Forelimb muscle (tissue), 1 donor: ENCODE measurements around the gene JAKMIP2. TPM values are rescaled to one million over a fixed set of nuclear protein-coding genes. Genes with fewer than 3 reads are reported as not detected.
"Not testable (repeated sequence)": the region's sequence is repeated elsewhere in the genome, so short reads cannot be mapped to it uniquely, and the experiment has no call there.

Source experiments
- DNase-seq: peaks from one replicate; pipeline ENCODE4 v3.0.0-alpha.2; 2013; ENCODE audit warnings: low read depth
- polyA plus RNA-seq: library from polyadenylated mRNA; unstranded; fragments of 120-200 nt; gene quantifications from one replicate; pipeline ENCODE4 v1.2.1, GENCODE V29; 2013; ENCODE audit not compliant: insufficient read length

The JAKMIP2 gene
- polyA plus RNA-seq, 1 donor, result 1.4 TPM

DNA sequence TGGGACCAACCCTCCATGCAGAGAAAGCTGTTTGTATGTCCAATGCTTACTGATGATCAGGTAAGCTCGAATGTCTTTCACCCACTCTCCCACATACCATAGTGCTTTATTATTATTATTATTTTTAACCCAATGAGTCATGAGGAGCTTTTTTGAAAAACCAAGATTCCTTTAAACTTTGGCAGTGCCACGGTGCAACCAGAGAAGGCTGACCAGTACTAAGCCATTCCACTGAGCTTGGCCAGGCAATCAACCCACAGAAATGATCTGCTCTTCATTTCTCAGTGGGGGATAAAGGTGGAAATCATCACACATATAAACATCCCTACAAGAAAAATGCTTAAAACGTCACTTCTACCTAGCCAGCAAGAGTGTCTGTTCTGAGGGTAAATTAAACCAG lies 35.5 kb downstream of the JAKMIP2 start:
- DNase-seq, result no peak

- DNase-seq, result peak; percentile 9
These were observed 38.7 kb downstream of the JAKMIP2 start for GRCh38 chr5:147743678-147744374.

- DNase-seq, result no peak
These were observed 39.5 kb downstream of the JAKMIP2 start for GRCh38 chr5:147743012-147743411.

GRCh38 chr5:147742151-147742550 lies 40.4 kb downstream of the JAKMIP2 start:
- DNase-seq, result no peak

DNA sequence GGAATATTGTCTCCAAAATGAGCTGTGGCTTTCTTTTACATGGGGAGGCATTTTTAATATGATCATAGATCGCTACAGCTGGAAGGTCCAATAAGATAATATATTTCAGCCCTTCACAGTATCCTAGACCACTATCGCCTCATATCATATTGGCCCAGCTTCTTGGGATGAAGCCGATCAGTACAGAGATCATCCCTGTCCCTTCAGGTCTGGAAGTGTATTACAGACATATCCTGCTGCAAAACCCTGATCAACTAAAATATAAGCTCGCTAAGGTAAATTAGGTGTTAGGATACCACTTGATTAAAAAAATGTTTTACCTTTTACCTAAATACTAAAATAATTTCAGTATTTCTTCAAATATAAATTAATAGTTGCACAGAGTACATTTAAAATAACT lies 41.7 kb downstream of the JAKMIP2 start:
- no peak for DNase-seq

GRCh38 chr5:147737921-147738320 lies 44.6 kb downstream of the JAKMIP2 start:
- DNase-seq, result no peak

DNA sequence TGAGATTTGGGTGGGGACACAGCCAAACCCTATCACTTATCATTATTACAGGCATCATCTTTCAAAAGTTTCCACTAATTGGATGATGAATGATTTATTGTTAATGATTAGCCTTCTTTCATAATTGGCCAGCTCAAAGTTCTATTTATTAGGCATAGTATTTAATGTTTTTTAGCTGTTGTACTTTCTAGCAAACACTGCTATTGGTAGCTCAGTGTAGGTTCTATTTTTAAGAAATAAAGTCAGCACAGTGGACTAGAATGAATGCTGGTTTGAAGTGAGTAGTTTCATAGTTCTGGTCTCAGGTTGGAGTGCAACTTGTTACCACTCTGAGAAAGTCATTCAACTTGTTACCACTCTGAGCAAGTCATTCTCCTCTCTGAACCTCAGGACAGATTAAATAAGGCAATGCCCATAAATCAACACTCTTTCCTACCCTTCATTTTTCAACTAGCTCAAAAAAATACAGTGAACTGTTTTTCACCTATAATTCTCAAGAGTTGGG lies 46.9 kb downstream of the JAKMIP2 start:
- no peak for DNase-seq

DNA sequence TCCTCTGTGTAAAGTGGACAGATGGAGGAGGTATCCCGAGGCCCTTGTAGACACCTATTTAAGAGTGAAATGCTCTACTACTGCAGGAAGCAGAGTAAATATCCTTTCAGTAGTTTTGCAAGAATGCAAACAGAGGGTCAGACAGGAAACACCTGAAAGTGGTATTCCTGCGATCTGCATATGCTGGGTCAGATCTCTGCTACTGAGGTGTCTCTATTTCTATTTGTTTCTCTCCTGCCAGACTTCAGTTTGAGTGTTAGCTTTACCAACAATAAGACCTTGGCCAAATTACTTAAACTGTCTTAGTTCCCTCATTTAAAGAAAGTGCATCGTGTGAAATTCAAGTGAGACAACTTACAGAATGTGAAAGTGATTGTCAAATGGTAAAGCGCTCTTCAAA lies 47.6 kb downstream of the JAKMIP2 start:
- no peak for DNase-seq

DNA sequence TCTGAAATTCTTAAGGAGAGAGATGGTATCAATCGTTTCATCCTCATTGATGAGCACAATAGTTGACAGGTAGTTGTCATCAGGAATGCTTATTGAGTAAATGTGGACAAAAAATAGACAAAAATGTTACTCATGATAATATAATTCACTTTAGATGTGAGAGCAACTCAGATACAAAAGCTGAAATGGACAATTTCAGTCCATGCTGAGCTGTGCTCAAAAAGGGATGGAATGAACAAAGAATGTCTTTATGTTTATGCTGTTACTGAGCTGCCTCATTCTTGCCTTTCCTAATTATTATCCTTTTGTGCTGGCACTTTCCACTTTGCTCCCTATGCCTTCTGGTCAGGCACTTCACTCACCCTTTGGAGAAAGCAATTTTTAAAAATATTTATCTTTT lies 49.5 kb downstream of the JAKMIP2 start:
- DNase-seq, result no peak

DNA sequence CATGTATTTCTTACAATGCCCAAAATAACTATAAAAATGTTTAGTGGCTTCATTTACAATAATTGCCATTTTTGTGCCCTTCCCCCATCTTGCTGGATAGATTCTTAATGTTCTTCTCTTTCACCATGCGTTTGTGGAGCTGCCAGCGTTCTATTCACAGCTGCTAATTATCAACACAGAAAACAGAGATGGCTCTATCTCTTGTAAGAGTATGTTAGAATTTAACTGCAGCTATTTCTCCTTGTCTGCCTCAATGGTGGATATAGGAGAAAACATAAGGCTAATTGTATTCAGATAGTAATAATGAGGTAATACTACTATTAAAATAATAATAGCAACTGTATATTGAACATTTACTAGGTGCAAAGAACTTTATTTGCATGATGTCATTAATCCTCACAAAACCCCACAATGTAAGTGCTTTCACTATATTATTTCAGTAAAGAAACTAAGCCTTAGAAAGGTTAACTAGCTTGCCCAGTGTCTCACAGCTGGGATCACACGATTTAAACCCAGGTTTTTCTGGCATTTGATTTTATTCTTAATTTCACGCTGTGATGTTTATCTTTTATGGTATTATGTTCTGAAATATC lies 50.1 kb downstream of the JAKMIP2 start:
- no peak for DNase-seq

DNA sequence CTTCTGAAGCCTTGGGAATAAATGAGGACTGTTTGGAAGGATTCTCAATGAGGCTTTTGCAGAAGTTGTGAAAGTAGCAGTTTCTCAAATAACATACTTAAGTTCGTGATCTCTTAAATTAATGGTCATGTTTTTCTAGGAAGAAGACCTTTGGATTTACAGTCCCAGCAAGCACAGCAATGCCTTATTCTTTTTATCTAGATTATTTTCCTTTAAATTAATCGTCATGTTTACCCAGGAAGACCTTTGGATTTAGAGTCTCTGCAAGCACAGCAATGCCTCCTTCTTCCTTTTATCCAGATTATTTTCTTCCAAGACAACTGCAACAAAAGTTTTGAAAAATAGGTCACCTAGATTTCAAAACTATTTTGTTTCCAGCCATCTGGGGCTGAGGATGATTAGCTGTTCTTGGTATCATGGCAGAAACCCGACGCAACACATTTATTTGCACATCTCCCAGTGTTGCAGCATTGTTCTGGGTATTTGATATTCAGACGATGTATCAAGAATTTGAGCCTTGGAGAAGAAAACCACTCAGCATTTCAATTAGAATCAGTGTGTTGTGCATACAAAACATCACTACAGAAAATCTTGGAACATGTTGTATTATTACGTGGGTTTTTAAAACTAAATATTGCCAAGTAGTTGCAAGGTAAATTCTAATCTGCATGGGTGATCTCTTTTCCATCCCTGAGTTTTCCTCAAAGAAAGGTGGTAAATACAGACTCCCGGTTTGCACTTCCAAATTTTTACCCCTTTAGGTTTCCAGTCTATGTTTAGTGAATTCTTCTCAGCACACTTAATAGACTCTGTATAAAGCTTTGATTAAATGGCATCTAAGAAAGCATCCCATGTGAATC lies 50.9 kb downstream of the JAKMIP2 start:
- DNase-seq, result no peak

DNA sequence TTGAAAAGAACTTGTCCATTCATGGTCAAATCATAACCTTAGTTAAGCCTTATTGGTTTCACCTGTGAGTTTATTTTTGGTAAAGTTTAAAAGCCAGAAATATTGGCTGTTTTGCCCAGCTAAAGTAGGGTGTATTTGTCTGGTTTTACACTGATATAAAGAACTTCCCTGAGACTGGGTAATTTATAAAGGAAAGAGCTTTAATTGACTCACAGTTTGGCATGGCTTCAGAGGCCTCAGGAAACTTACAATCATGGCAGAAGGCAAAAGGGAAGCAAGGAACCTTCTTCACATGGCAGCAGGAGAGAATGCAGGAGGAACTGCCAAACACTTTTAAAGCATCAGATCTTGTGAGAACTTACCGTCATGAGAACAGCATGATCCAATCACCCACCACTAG lies 55.3 kb downstream of the JAKMIP2 start:
- DNase-seq, result no peak

GRCh38 chr5:147721191-147721960 lies 61.2 kb downstream of the JAKMIP2 start:
- DNase-seq, result not testable (repeated sequence)

DNA sequence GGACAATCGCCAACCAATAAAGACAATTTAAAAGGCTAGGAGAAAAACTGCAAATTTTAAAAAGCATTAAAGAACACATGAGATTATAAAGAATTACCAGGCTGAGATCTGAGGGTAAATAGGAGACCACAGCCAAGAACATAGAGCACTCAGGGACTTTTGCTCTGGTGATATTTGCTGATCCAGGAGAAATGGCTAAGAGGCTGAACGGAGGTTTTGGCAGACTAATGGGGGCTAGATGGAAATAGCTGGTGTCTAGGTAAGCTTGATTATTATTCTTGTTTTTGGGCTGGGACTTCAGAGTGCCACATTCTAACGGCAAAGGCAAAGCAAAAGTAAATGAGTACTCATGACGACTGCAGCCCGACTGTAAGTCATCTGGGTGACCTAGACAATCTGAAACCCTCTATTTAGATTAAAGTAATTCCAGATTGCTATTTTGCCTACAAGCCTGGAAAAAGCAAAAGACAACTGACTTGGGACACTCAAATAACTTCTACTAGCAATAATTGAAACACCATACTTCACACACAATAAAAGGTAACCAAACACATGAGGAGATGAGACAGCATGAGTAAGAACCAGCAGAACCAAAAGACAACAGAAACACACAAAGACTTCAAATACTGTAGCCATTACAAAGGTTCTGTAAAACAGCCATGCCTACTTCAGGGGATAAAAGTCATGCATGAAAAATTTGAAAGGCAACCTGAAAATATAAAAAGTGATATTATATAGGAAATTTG lies 68.8 kb downstream of the JAKMIP2 start:
- no peak for DNase-seq

GRCh38 chr5:147712598-147712997 lies 69.9 kb downstream of the JAKMIP2 start:
- no peak for DNase-seq

GRCh38 chr5:147712019-147712418 lies 70.5 kb downstream of the JAKMIP2 start:
- no peak for DNase-seq

DNA sequence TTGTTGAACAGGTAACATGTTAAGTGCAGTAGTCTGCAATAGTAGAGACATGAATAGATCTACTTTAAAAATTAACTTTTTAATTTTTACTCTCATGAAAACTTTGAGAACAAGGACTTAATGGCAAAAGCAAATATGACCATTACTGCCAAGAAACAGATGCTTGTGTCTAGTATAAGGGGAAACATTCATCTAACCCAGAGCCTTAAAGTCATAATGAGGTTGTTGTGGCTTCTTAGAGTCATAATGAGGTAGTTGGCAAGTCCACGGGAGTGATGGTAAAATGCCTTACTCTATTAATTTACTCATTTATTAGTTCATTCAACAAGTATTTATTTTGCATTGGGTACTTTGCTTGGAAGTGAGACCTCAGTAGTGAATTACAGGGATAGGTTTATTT lies 71.5 kb downstream of the JAKMIP2 start:
- no peak for DNase-seq

DNA sequence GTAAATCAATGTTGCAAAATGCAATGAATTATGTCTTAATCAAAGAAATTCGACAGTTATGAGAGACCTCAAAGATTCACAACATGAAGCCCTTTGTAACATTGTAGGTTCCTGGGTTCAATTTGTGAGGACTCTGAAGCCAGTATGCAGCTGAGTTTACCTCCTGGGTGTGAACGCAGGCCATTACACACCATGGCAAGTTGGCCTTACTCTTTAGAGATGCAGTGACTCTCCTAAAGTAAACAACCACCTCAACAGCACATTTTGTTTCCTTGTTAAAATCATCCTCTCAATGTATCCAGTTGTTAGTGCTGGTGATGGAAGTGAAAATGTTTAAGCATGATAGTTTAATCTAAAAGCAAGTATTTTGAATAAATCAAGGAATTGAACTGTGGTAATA lies 73.8 kb downstream of the JAKMIP2 start:
- DNase-seq, result no peak

DNA sequence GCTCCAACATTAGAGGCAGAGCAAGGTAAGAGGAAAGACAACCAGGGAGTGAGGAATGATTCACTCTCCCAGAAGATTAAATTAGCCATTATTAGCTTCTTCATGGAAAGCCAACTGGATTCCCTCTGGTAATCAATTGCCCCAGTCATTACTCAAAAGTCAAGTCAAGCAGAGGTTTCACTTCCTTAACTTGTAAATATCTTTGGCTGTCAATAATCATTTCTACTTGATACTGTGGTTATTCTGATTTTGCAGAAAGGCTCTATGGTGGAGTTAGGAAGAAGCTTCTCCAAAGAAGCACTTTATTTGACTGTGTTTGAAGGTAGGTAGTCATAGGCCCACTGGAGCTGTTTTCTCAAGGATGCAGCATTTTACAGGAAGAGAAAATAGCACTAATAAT lies 78.0 kb downstream of the JAKMIP2 start:
- DNase-seq, result no peak

- DNase-seq, result no peak
These were observed 81.1 kb downstream of the JAKMIP2 start for GRCh38 chr5:147701468-147701867.

GRCh38 chr5:147699496-147700088 lies 82.9 kb downstream of the JAKMIP2 start:
- no peak for DNase-seq
